ENCODE results near the gene MRPL24.

The MRPL24 gene

GRCh38 chr1:156703741-156704140, 37.1 kb downstream of the MRPL24 start:
- TF ChIP-seq CTCF (IDR thresholded peaks at IDR 0.05; ENCODE audit: low read depth, low read length): no peak
- no peak overlapping the region for H3K4me3 ChIP-seq (ENCODE audit: low read depth, low read length)

GRCh38 chr1:156703336-156703735, 37.6 kb downstream of the MRPL24 start:
- H3K4me3 ChIP-seq (ENCODE audit: low read depth, low read length): no peak overlapping the region
- TF ChIP-seq CTCF (IDR thresholded peaks at IDR 0.05; ENCODE audit: low read depth, low read length): no peak

DNA sequence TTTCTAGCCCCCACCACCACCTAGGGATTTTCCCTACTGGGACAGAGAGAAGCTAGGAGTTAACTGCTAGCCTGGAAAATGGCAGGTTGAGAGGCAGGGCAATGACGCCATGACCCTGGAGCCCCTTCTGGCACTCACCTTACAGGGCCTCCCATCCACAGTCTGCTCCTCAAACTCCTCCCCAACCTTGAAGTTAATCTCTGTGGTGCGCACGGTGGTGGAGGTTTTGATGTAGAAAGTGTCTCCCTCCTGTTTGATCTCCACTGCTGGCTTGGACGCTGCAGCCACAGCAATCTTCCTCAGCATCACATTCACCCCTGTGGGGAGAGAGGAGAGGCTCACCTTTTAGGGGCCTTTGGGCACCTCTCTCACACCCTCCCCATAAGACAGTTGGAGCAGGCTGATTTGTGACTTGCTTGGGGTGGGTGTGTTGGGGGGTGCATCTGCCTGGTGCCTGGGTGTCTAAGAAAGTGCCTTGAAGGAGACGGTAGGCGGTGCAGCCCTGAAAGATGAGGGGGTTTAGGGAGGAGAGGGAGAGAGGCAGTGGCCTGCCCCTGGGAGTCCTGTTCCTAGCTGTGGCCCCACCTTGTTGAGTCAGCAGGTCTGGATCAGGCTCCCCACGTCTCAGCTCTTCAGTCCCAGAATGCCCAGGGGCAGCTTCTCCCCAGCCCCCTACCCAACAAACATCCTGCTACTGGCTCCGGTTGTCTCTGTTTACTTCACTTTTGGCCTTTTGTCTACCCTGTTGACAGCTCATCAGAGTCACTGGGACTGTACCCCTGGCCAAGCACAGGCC, 40.0 kb downstream of the MRPL24 start:
- H3K4me3 ChIP-seq (ENCODE audit: low read depth, low read length): no peak overlapping the region
- TF ChIP-seq CTCF (IDR thresholded peaks at IDR 0.05; ENCODE audit: low read depth, low read length): no peak

- TF ChIP-seq CTCF (IDR thresholded peaks at IDR 0.05; ENCODE audit: low read depth, low read length): no peak
- no peak overlapping the region for H3K4me3 ChIP-seq (ENCODE audit: low read depth, low read length)
Observed at GRCh38 chr1:156698995-156699394, 41.9 kb downstream of the MRPL24 start.

- no peak for TF ChIP-seq CTCF (IDR thresholded peaks at IDR 0.05; ENCODE audit: low read depth, low read length)
- H3K4me3 ChIP-seq (ENCODE audit: low read depth, low read length): no peak overlapping the region
Observed at GRCh38 chr1:156697481-156697880, 43.4 kb downstream of the MRPL24 start.

DNA sequence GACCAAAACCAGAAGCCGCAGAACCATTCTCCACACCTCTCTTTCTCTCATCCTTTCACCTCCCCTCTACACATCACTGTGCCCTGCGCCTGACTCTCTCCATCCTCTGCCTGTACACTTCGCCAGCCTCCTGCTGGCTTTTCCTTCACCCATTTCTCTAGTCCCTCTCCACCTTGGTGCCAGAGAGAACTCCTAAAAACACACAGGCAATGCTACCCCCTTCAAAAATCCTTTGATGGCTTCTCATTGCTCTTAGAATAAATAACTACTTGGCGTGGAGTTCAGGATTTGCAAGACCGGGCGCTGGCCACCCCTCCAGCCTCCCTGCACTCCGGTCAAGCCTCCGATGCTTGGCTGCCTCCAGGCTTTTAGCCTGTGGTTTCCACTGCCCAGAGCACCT, 44.1 kb downstream of the MRPL24 start:
- TF ChIP-seq CTCF (IDR thresholded peaks at IDR 0.05; ENCODE audit: low read depth, low read length): no peak

GRCh38 chr1:156694690-156694962, 46.3 kb downstream of the MRPL24 start:
- H3K4me3 ChIP-seq (ENCODE audit: low read depth, low read length): no peak overlapping the region
- no peak for TF ChIP-seq CTCF (IDR thresholded peaks at IDR 0.05; ENCODE audit: low read depth, low read length)

More for the DNA sequence above, 44.1 kb downstream of the MRPL24 start:
- no peak overlapping the region for H3K4me3 ChIP-seq (ENCODE audit: low read depth, low read length)
